Large intestine (tissue), 3 donors: ENCODE data around the gene ATXN7L3. TPM values are rescaled to one million over a fixed set of nuclear protein-coding genes. Genes with fewer than 3 reads are reported as not detected.
"Not testable (repeated sequence)": the region's sequence is repeated elsewhere in the genome, so short reads cannot be mapped to it uniquely, and the experiment has no call there.

Experiments used
- DNase-seq, 2 donors: peaks; one replicate each; pipeline versions ENCODE4 v3.0.0 to v3.0.0-alpha.2; 2013
- H3K27ac ChIP-seq: one replicate; pipeline ENCODE4 v1.5.1; 2013; ENCODE audit warnings: low read length
- H3K27me3 ChIP-seq: 2 replicates; pipeline ENCODE4 v1.6.1; 2013; ENCODE audit warnings: low read length; ENCODE audit not compliant: control insufficient read depth, insufficient read depth
- H3K36me3 ChIP-seq: 2 replicates; pipeline ENCODE4 v1.6.1; 2013; ENCODE audit warnings: low read length; ENCODE audit not compliant: control insufficient read depth, insufficient read depth
- H3K4me1 ChIP-seq: one replicate; pipeline ENCODE4 v1.6.1; 2013; ENCODE audit warnings: low read length; ENCODE audit not compliant: control insufficient read depth, insufficient read depth
- H3K4me3 ChIP-seq: one replicate; pipeline ENCODE4 v1.5.1; 2013; ENCODE audit warnings: low read length
- H3K9me3 ChIP-seq: one replicate; pipeline ENCODE4 v1.6.1; 2013; ENCODE audit warnings: mild to moderate bottlenecking, low read depth, low read length, moderate library complexity; ENCODE audit not compliant: control insufficient read depth
- WGBS: methylation state at CpG from one replicate; pipeline ENCODE4 v1.1.5; 2013; ENCODE audit warnings: low lambda C conversion rate; ENCODE audit not compliant: insufficient coverage; 5-methylcytosine and 5-hydroxymethylcytosine counted together
- polyA plus RNA-seq: library from polyadenylated mRNA; unstranded; fragments of 120-200 nt; gene quantifications from one replicate; pipeline ENCODE4 v1.2.1, GENCODE V29; 2013

Gene ATXN7L3
- polyA plus RNA-seq, 1 donor: 47.8 TPM

DNA sequence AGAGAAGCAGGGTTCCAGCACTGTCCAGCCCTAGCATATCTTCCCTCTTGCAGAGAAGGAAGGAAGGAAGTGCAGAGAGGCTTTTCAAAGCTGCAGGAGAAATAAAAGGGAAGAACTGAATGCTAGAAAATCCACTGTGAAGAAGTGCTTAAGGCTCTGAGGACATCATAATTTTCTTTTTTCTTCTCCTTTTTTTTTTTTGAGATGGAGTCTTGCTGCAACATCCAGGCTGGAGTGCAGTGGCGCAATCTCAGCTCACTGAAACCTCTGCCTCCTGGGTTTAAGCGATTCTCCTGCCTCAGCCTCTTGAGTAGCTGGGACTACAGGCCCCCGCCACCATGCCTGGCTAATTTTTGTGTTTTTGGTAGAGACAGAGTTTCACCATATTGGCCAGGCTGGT lies 50.6 kb downstream of the ATXN7L3 start:
- H3K36me3 ChIP-seq: peaks cover 11% of the 10 kb centered on the region
- not testable (repeated sequence) for H3K27ac ChIP-seq, DNase-seq, H3K4me1 ChIP-seq, H3K9me3 ChIP-seq, H3K27me3 ChIP-seq, H3K4me3 ChIP-seq
- WGBS: no CpG with 5 or more reads among the region's 3 CpGs

- no peaks in the 10 kb centered on the region for H3K9me3 ChIP-seq
- H3K27me3 ChIP-seq: no peaks in the 10 kb centered on the region
- no peak overlapping the region for H3K4me3 ChIP-seq
- DNase-seq: no peak
- H3K36me3 ChIP-seq: peaks cover 11% of the 10 kb centered on the region
- H3K27ac ChIP-seq: no peak overlapping the region
- no peaks in the 10 kb centered on the region for H3K4me1 ChIP-seq
- no CpG with 5 or more reads among the region's 4 CpGs for WGBS
These were observed 51.9 kb downstream of the ATXN7L3 start for GRCh38 chr17:44147812-44148211.

DNA sequence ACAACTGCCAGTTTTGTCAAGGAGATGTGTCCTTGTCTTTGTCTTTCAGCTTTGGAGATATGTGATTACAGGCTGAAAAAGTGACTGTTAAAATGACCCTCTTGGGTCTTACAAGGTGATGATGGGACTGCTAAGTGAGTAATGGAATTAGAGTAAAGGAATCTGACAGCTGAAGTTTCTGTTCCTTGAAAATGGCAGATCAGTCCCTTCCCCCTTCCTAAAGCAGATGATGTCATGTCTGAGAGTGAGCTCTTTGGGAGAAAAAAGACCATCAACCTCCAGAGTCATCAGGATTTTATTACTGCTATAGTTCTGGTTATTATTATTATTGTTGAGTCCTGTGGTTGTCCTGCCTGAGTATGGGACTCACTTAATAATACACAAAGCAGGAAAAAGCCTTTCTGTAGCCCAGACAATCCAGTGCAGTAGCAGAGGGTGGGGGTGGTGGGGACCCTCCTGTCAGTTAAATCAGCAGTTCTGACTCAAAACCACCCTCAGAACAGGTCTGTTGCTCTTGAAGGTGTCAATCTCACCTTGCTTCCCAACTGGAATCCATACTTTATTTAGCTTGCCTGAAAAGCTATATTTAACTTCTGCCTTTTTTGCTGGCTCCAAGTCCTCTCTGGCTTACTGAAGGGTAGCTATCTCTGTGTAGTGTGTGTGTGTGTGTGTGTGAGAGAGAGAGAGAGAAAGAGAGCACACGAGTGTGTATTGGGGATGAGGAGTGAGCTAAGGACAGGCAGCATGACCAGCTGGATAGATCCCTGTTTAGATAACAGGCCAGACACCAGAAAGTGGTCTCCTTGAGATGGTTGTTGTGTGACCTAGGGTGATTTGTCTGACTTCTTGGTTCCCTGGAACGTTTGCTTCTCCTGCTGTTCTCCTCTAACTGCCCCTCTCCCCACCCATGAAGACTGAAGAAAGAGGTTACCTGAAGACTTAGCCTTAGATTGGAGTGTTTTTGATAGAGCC lies 53.0 kb downstream of the ATXN7L3 start:
- Histone ChIP-seq H3K4me1 (no peaks in the 10 kb centered on the region), H3K36me3 (peaks cover 11% of the 10 kb centered on the region), H3K27me3 (no peaks in the 10 kb centered on the region), H3K9me3 (no peaks in the 10 kb centered on the region), H3K27ac (no peak overlapping the region), H3K4me3 (no peak overlapping the region)
- DNase-seq: no peak
- WGBS: no CpG with 5 or more reads among the region's 2 CpGs

- Histone ChIP-seq H3K9me3 (no peaks in the 10 kb centered on the region), H3K4me3 (no peak overlapping the region), H3K4me1 (peaks cover 3% of the 10 kb centered on the region), H3K27ac (no peak overlapping the region), H3K36me3 (peaks cover 11% of the 10 kb centered on the region), H3K27me3 (no peaks in the 10 kb centered on the region)
- no peak for DNase-seq
- 90% methylated on average over 2 of the region's 7 CpGs for WGBS
These were observed 54.5 kb downstream of the ATXN7L3 start for GRCh38 chr17:44144966-44145739.

GRCh38 chr17:44143921-44144320 lies 55.8 kb downstream of the ATXN7L3 start:
- H3K4me1 ChIP-seq, H3K27me3 ChIP-seq, H3K9me3 ChIP-seq, H3K4me3 ChIP-seq, DNase-seq, H3K27ac ChIP-seq: not testable (repeated sequence)
- peaks cover 10% of the 10 kb centered on the region for H3K36me3 ChIP-seq
- WGBS: no CpG with 5 or more reads among the region's 8 CpGs

Other genes with a start within 250 kb of the ATXN7L3 start
- gene PYY, start 245.9 kb downstream of the ATXN7L3 start, polyA plus RNA-seq: 36.2 TPM
- gene NAGS, start 195.3 kb downstream of the ATXN7L3 start, polyA plus RNA-seq: 37.5 TPM
- 47.5 TPM for gene TMEM101, start 184.9 kb downstream of the ATXN7L3 start, polyA plus RNA-seq
- 31.5 TPM for gene LSM12, start 133.2 kb downstream of the ATXN7L3 start, polyA plus RNA-seq
- gene G6PC3, start 129.1 kb downstream of the ATXN7L3 start, polyA plus RNA-seq: 57.5 TPM
- 35.9 TPM for gene HDAC5, start 76.2 kb downstream of the ATXN7L3 start, polyA plus RNA-seq
- gene HROB, start 58.0 kb downstream of the ATXN7L3 start, polyA plus RNA-seq: 3.1 TPM
- gene ASB16, start 29.2 kb downstream of the ATXN7L3 start, polyA plus RNA-seq: 2.5 TPM
- 41.5 TPM for gene TMUB2, start 12.9 kb downstream of the ATXN7L3 start, polyA plus RNA-seq
- gene UBTF, start 19.8 kb upstream of the ATXN7L3 start, polyA plus RNA-seq: 67.4 TPM
- gene SLC4A1, start 68.3 kb upstream of the ATXN7L3 start, polyA plus RNA-seq: 8.7 TPM
- gene RUNDC3A, start 108.7 kb upstream of the ATXN7L3 start, polyA plus RNA-seq: 17.2 TPM
- 111 TPM for gene SLC25A39, start 124.9 kb upstream of the ATXN7L3 start, polyA plus RNA-seq
- gene GRN, start 145.4 kb upstream of the ATXN7L3 start, polyA plus RNA-seq: 469 TPM
- 6.5 TPM for gene FAM171A2, start 164.0 kb upstream of the ATXN7L3 start, polyA plus RNA-seq
- 1.1 TPM for gene ITGA2B, start 189.8 kb upstream of the ATXN7L3 start, polyA plus RNA-seq